HG03095 (cell line): ENCODE measurements around the gene IL6ST.
"Not testable (repeated sequence)": the region's sequence is repeated elsewhere in the genome, so short reads cannot be mapped to it uniquely, and the experiment has no call there.

Experiments
- ATAC-seq: cut with Tn5 transposase; IDR thresholded peaks from one replicate; pipeline ENCODE4 v1.9.1; 2021; ENCODE audit warnings: moderate library complexity; ENCODE audit not compliant: unreplicated experiment

The IL6ST gene

GRCh38 chr5:56006094-56006493, 11.3 kb upstream of the IL6ST start:
- no peak for ATAC-seq

- no peak for ATAC-seq
Measured at GRCh38 chr5:56004874-56005273, 10.1 kb upstream of the IL6ST start.

- ATAC-seq, result no peak
Measured at GRCh38 chr5:56003679-56004078, 8.9 kb upstream of the IL6ST start.

- no peak for ATAC-seq
Measured at GRCh38 chr5:56003179-56003578, 8.4 kb upstream of the IL6ST start.

GRCh38 chr5:56002303-56002702, 7.5 kb upstream of the IL6ST start:
- ATAC-seq, result no peak

- ATAC-seq, result not testable (repeated sequence)
Measured at GRCh38 chr5:56000221-56000620, 5.5 kb upstream of the IL6ST start.

GRCh38 chr5:55998966-55999365, 4.2 kb upstream of the IL6ST start:
- ATAC-seq, result no peak

GRCh38 chr5:55997742-55998351, 3.1 kb upstream of the IL6ST start:
- no peak for ATAC-seq

GRCh38 chr5:55994998-55995914, 493 bp upstream of the IL6ST start:
- peak; percentile 94 for ATAC-seq

- no peak for ATAC-seq
Measured at GRCh38 chr5:55993731-55994494, 850 bp downstream of the IL6ST start.

- ATAC-seq, result no peak
Measured at GRCh38 chr5:55993013-55993412, 1.8 kb downstream of the IL6ST start.

GRCh38 chr5:55991768-55992486, 2.8 kb downstream of the IL6ST start:
- no peak for ATAC-seq

- ATAC-seq, result not testable (repeated sequence)
Measured at GRCh38 chr5:55990895-55991294, 3.9 kb downstream of the IL6ST start.

- ATAC-seq, result no peak
Measured at GRCh38 chr5:55989860-55990259, 4.9 kb downstream of the IL6ST start.

GRCh38 chr5:55988979-55989638, 5.7 kb downstream of the IL6ST start:
- no peak for ATAC-seq

GRCh38 chr5:55988428-55988827, 6.3 kb downstream of the IL6ST start:
- ATAC-seq, result not testable (repeated sequence)

GRCh38 chr5:55986931-55987330, 7.8 kb downstream of the IL6ST start:
- no peak for ATAC-seq

- ATAC-seq, result no peak
Measured at GRCh38 chr5:55985181-55985580, 9.6 kb downstream of the IL6ST start.

- no peak for ATAC-seq
Measured at GRCh38 chr5:55983986-55984385, 10.8 kb downstream of the IL6ST start.

- no peak for ATAC-seq
Measured at GRCh38 chr5:55982957-55983381, 11.8 kb downstream of the IL6ST start.
